VCaP (cell line): ENCODE measurements around the gene OR13C8.

ENCODE experiments used
- H3K27ac ChIP-seq: fragments of 450-650 bp; 2 replicates; pipeline ENCODE4 v1.5.1; 2017
- TF ChIP-seq, protein P1 (sequence below): fragments of 450-650 bp; conservative IDR thresholded peaks from 2 replicates; pipeline ENCODE4 v1.5.1; 2017; ENCODE audit warnings: mild to moderate bottlenecking, moderate library complexity

OR13C8 gene

DNA sequence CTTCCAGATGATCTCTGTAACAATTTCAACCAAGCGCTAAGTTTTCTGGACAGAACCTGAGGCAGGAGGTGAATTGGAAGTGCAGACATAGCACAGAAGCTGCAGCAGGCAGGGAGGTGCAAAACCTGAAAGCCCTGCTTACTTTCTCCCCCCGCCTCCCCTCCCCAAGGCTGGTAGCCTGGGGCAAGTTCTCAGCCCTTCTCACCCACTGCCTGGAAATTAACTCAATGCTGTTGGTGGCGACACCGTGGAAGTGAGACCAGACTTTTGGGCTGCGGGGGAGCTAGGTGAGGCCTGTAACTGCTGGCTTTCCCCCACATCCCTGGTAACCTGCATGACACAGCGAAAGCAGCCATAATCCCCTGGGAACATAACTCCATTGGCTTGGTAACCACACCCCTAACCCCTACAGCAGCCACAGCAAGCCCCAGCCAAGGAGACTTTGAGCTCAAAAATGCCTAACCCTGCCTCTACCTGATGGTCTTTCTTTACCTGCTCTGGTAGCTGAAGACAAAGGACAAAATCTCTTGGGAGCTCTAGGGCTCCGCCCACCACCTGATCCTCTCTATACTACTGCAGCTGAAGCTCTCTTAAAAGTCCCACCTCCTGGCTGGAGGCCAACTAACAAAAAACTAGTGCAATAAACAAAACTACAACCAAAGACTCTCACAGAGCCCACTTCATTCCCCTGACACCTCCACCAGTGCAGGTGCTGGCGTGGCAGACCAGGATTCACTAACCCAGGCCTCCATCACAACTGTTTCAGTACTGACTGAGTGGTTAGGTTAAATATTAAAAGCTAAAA, 11.9 kb upstream of the OR13C8 start:
- no peak overlapping the region for H3K27ac ChIP-seq
- TF ChIP-seq, protein P1, sequence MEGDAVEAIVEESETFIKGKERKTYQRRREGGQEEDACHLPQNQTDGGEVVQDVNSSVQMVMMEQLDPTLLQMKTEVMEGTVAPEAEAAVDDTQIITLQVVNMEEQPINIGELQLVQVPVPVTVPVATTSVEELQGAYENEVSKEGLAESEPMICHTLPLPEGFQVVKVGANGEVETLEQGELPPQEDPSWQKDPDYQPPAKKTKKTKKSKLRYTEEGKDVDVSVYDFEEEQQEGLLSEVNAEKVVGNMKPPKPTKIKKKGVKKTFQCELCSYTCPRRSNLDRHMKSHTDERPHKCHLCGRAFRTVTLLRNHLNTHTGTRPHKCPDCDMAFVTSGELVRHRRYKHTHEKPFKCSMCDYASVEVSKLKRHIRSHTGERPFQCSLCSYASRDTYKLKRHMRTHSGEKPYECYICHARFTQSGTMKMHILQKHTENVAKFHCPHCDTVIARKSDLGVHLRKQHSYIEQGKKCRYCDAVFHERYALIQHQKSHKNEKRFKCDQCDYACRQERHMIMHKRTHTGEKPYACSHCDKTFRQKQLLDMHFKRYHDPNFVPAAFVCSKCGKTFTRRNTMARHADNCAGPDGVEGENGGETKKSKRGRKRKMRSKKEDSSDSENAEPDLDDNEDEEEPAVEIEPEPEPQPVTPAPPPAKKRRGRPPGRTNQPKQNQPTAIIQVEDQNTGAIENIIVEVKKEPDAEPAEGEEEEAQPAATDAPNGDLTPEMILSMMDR, result no peak

DNA sequence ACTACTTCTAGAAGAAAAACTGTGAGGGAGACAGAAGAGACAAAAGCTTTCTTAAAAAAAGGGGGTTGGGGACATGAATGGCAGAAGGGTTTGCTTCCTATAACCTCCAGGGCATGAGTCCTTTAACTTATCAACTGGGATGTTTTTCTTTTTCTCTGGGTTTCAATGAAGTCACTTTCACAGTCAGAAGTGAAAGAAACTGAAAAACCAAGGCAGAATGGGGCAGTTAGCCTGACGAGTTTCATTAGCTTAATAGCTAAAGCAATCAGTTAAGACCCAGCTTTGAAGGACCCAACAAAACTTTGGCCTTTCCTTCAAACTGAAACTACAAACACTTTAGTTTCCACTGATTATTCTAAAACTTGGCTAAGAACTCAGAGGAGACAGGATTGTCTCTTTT, 4.6 kb upstream of the OR13C8 start:
- TF ChIP-seq, protein P1, result no peak
- no peak overlapping the region for H3K27ac ChIP-seq

DNA sequence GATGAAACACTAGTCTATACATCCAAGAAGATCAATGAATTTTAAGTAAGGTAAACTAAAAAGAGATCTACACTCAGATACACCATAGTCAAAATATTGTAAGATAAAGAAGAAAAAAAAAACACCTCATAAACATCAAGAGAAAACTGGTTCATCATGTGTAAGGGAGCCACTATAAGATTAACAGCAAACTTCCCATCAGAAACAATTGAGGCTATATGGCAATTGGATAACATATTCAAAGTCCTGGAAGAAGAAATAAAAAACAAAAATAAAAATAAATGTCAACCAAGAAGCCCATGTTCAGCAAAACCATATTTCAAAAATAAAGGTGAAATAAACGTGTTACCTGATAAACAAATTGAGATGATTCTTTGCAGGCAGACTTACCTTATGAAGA, 3.6 kb downstream of the OR13C8 start:
- TF ChIP-seq, protein P1, result no peak
- H3K27ac ChIP-seq, result no peak overlapping the region

DNA sequence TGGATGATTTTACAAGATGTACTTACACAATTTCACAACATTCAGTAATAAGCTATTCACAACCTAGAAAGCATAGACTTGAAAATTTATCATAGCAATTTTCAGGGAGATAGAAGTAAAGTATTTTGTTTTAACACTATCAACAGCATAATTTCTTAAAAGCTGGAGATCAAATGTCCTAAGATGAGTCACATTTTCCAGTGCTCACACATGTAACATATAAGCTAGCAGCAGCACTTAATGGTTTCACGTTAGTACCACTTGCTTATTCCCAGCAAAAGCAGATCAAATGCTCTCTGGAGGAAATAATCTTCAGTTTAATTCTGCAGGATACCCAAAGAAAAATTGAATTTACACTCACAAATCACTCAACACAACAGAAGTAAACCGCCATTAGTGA, 6.5 kb downstream of the OR13C8 start:
- no peak overlapping the region for H3K27ac ChIP-seq
- TF ChIP-seq, protein P1, result no peak

DNA sequence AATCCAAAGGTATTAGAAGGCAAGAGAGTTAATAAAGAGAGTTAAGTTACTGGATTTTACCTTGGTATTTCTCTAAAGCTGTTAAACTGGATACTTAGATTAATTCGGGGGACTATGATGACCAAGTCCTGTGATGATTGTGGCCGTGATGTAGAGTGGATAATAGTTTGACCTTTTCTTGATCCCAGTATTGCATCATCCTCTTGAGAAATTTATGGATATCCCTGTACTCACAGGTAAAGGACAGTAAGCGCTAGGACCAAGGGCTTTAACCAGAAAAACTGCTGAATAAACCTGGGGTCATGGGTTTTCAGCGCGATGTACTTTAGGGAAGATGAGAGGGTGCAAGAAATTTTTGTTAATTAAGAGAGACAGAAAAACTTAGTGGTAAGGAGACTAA, 8.3 kb downstream of the OR13C8 start:
- no peak overlapping the region for H3K27ac ChIP-seq
- TF ChIP-seq, protein P1, result no peak

DNA sequence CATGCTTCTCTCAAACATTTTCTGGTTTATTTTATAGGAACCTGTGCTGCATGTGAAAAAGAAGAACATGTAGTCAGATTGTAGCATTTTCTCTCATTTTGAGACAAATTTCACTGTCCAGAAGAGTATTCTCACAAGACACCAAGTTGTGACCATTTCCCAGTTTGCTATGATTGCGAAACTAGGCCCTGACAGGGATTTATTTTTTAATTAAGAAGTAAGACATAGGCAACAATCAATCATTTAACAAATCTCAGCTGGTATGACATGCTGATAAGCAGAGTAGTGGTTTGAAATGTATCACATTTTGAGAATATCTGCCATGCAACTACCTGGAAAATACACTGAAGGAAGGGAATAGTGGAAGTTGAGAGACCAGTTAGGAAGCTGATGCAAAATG, 11.6 kb downstream of the OR13C8 start:
- no peak overlapping the region for H3K27ac ChIP-seq
- TF ChIP-seq, protein P1, result no peak

DNA sequence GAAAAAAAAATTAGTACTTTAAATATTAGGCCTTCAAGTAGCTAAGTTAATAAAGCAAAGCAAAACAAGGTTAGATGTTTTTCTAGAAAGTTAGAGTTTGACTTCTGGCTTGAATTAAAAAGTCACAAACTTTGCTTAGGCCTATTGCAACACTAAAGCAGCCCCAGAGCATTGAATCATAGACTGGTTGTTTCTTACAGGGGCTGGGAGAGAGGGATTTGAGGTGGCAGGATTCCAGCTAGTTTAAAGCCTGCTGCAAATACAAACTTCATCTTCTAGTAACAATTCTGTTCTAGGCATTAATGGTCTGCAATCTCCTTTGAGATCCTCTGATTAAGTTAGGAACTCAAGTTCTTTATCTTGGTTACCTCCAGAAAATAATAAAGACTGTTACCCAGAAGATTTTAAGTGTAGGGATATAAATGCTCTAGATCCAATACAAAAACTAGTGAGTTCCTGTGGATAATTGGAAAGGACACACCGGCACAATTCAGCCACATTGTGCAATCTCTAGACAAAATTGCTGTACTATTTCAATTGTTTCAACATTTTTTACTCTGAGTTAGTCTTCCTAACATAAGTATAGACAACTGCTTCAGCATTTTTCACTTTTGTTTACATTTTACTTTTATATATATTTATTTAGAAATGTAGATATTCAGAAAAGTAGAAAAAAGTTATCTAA, 17.7 kb downstream of the OR13C8 start:
- H3K27ac ChIP-seq, result no peak overlapping the region
- TF ChIP-seq, protein P1, result no peak
